Peyer's patch (tissue), 4 donors: ENCODE results near the gene CTAG1B.

ENCODE experiments used
- POLR2A ChIP-seq, 2 donors: fragments of 450-650 bp; IDR thresholded peaks; one replicate each; pipeline ENCODE4 v1.5.1; 2017; ENCODE audit warnings: antibody characterized with exemption in 2 of 2, mild to moderate bottlenecking in 2 of 2, moderate library complexity in 2 of 2
- TF ChIP-seq, protein P1 (sequence below), 6 experiments: fragments of 450-650 bp in 4 of 6; fragments of 200-600 bp in 2 of 6; sonication (generic) in 1 of 6; IDR thresholded peaks; one replicate each; pipeline ENCODE4 v1.5.1; 2017 to 2019; ENCODE audit warnings: antibody characterized with exemption in 6 of 6, mild to moderate bottlenecking in 3 of 6, moderate library complexity in 1 of 6

- no peak for TF ChIP-seq POLR2A (IDR thresholded peaks at IDR 0.05)
- TF ChIP-seq, protein P1, sequence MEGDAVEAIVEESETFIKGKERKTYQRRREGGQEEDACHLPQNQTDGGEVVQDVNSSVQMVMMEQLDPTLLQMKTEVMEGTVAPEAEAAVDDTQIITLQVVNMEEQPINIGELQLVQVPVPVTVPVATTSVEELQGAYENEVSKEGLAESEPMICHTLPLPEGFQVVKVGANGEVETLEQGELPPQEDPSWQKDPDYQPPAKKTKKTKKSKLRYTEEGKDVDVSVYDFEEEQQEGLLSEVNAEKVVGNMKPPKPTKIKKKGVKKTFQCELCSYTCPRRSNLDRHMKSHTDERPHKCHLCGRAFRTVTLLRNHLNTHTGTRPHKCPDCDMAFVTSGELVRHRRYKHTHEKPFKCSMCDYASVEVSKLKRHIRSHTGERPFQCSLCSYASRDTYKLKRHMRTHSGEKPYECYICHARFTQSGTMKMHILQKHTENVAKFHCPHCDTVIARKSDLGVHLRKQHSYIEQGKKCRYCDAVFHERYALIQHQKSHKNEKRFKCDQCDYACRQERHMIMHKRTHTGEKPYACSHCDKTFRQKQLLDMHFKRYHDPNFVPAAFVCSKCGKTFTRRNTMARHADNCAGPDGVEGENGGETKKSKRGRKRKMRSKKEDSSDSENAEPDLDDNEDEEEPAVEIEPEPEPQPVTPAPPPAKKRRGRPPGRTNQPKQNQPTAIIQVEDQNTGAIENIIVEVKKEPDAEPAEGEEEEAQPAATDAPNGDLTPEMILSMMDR (IDR thresholded peaks at IDR 0.05) = no peak
These were observed 25.9 kb downstream of the CTAG1B start for GRCh38 chrX:154593201-154593600.
